Muscle of leg (tissue), 11 donors: ENCODE results near the gene RBM33. TPM values are rescaled to one million over a fixed set of nuclear protein-coding genes. Genes with fewer than 3 reads are reported as not detected.
"Not testable (repeated sequence)": the region's sequence is repeated elsewhere in the genome, so short reads cannot be mapped to it uniquely, and the experiment has no call there.

ENCODE experiments used
- DNase-seq: peaks from one replicate; pipeline ENCODE4 v3.0.0; 2013
- H3K27ac ChIP-seq: one replicate; pipeline ENCODE4 v1.5.1; 2013; ENCODE audit warnings: mild to moderate bottlenecking, low read length, control low read depth
- H3K27me3 ChIP-seq: one replicate; pipeline ENCODE4 v1.6.1; 2013; ENCODE audit warnings: low read length; ENCODE audit not compliant: control insufficient read depth, insufficient read depth
- H3K36me3 ChIP-seq: one replicate; pipeline ENCODE4 v1.6.1; 2013; ENCODE audit warnings: low read length; ENCODE audit not compliant: control insufficient read depth, insufficient read depth
- H3K4me1 ChIP-seq: one replicate; pipeline ENCODE4 v1.6.1; 2013; ENCODE audit warnings: low read length; ENCODE audit not compliant: control insufficient read depth, insufficient read depth
- H3K4me3 ChIP-seq: one replicate; pipeline ENCODE4 v1.5.1; 2013; ENCODE audit warnings: low read length, control low read depth
- H3K9me3 ChIP-seq: replicated peaks from 2 replicates; pipeline ENCODE4 v1.6.1; 2013; ENCODE audit warnings: low read depth, low read length; ENCODE audit not compliant: control insufficient read depth
- WGBS: methylation state at CpG from one replicate; pipeline ENCODE4 v1.1.5; 2013; ENCODE audit warnings: missing lambda C conversion rate; ENCODE audit not compliant: insufficient coverage; 5-methylcytosine and 5-hydroxymethylcytosine counted together
- polyA plus RNA-seq, 8 donors: library from polyadenylated mRNA; unstranded; fragments of 120-200 nt; gene quantifications; one replicate each; pipeline versions ENCODE4 v1.2.1 to v1.2.3, GENCODE V29; 2013; ENCODE audit warnings: inconsistent platforms in 1 of 8, low replicate concordance in 1 of 8; ENCODE audit not compliant: insufficient read length in 8 of 8, insufficient read depth in 1 of 8
- total RNA-seq: library from RNA; stranded (reverse); fragments of 120-200 nt; gene quantifications from one replicate; pipeline ENCODE4 v1.2.4, GENCODE V29; 2013

Gene RBM33
- total and polyA plus RNA-seq, 9 donors, result 18.3 to 46.2 (median 25.6) TPM

GRCh38 chr7:155680124-155680523, 35.7 kb downstream of the RBM33 start:
- H3K4me1 ChIP-seq, result no peaks in the 10 kb centered on the region
- no peak for DNase-seq
- no peak overlapping the region for H3K27ac ChIP-seq
- H3K9me3 ChIP-seq, result no peaks in the 10 kb centered on the region
- no peak overlapping the region for H3K4me3 ChIP-seq
- no peaks in the 10 kb centered on the region for H3K27me3 ChIP-seq
- peaks cover 17% of the 10 kb centered on the region for H3K36me3 ChIP-seq
- no CpG with 5 or more reads among the region's 3 CpGs for WGBS

GRCh38 chr7:155680864-155681263, 36.4 kb downstream of the RBM33 start:
- Histone ChIP-seq H3K27me3 (no peaks in the 10 kb centered on the region), H3K36me3 (peaks cover 17% of the 10 kb centered on the region), H3K27ac (no peak overlapping the region), H3K9me3 (no peaks in the 10 kb centered on the region), H3K4me3 (no peak overlapping the region), H3K4me1 (no peaks in the 10 kb centered on the region)
- WGBS, result 100% methylated on average over 1 of the region's 2 CpGs
- no peak for DNase-seq

- H3K9me3 ChIP-seq, result no peaks in the 10 kb centered on the region
- H3K27me3 ChIP-seq, result no peaks in the 10 kb centered on the region
- DNase-seq, result no peak
- H3K36me3 ChIP-seq, result peaks cover 17% of the 10 kb centered on the region
- 80% methylated on average over 2 of the region's 5 CpGs for WGBS
- no peak overlapping the region for H3K4me3 ChIP-seq
- H3K4me1 ChIP-seq, result no peaks in the 10 kb centered on the region
- no peak overlapping the region for H3K27ac ChIP-seq
Measured at GRCh38 chr7:155681663-155682062, 37.2 kb downstream of the RBM33 start.

GRCh38 chr7:155682484-155682883, 38.0 kb downstream of the RBM33 start:
- Histone ChIP-seq H3K27ac (no peak overlapping the region), H3K36me3 (peaks cover 17% of the 10 kb centered on the region), H3K4me3 (no peak overlapping the region), H3K9me3 (no peaks in the 10 kb centered on the region), H3K27me3 (no peaks in the 10 kb centered on the region), H3K4me1 (no peaks in the 10 kb centered on the region)
- WGBS, result 97% methylated on average over 3 of the region's 5 CpGs
- no peak for DNase-seq

- peaks cover 17% of the 10 kb centered on the region for H3K36me3 ChIP-seq
- no peaks in the 10 kb centered on the region for H3K4me1 ChIP-seq
- no peak overlapping the region for H3K27ac ChIP-seq
- no peaks in the 10 kb centered on the region for H3K27me3 ChIP-seq
- DNase-seq, result no peak
- 100% methylated on average over 1 of the region's 5 CpGs for whole genome bisulfite sequencing
- H3K4me3 ChIP-seq, result no peak overlapping the region
- H3K9me3 ChIP-seq, result peaks cover 2% of the 10 kb centered on the region
Measured at GRCh38 chr7:155683098-155683497, 38.6 kb downstream of the RBM33 start.

GRCh38 chr7:155683714-155684113, 39.3 kb downstream of the RBM33 start:
- H3K27ac ChIP-seq, result no peak overlapping the region
- no peak overlapping the region for H3K4me3 ChIP-seq
- H3K36me3 ChIP-seq, result peaks cover 17% of the 10 kb centered on the region
- no peak for DNase-seq
- no peaks in the 10 kb centered on the region for H3K4me1 ChIP-seq
- 90% methylated on average over 3 of the region's 4 CpGs for WGBS
- no peaks in the 10 kb centered on the region for H3K27me3 ChIP-seq
- peaks cover 2% of the 10 kb centered on the region for H3K9me3 ChIP-seq

- Histone ChIP-seq H3K4me3 (no peak overlapping the region), H3K9me3 (peaks cover 2% of the 10 kb centered on the region), H3K27ac (no peak overlapping the region), H3K27me3 (no peaks in the 10 kb centered on the region), H3K4me1 (no peaks in the 10 kb centered on the region), H3K36me3 (peaks cover 11% of the 10 kb centered on the region)
- WGBS, result no CpG with 5 or more reads among the region's 5 CpGs
- DNase-seq, result no peak
Measured at GRCh38 chr7:155684543-155684942, 40.1 kb downstream of the RBM33 start.

GRCh38 chr7:155685070-155685790, 40.8 kb downstream of the RBM33 start:
- H3K9me3 ChIP-seq, result peaks cover 2% of the 10 kb centered on the region
- H3K36me3 ChIP-seq, result peaks cover 11% of the 10 kb centered on the region
- WGBS, result 83% methylated on average over 11 of the region's 12 CpGs
- H3K4me1 ChIP-seq, result no peaks in the 10 kb centered on the region
- H3K27me3 ChIP-seq, result no peaks in the 10 kb centered on the region
- H3K27ac ChIP-seq, result no peak overlapping the region
- no peak for DNase-seq
- H3K4me3 ChIP-seq, result no peak overlapping the region

- Histone ChIP-seq H3K27me3 (no peaks in the 10 kb centered on the region), H3K4me1 (no peaks in the 10 kb centered on the region), H3K9me3 (peaks cover 2% of the 10 kb centered on the region), H3K27ac (no peak overlapping the region), H3K36me3 (peaks cover 9% of the 10 kb centered on the region), H3K4me3 (no peak overlapping the region)
- no CpG with 5 or more reads among the region's 2 CpGs for WGBS
- DNase-seq, result no peak
Measured at GRCh38 chr7:155685791-155686160, 41.3 kb downstream of the RBM33 start.

- not testable (repeated sequence) for H3K4me3 ChIP-seq, H3K27me3 ChIP-seq, H3K4me1 ChIP-seq, DNase-seq, H3K9me3 ChIP-seq, H3K27ac ChIP-seq, H3K36me3 ChIP-seq
- WGBS, result no CpG with 5 or more reads among the region's 2 CpGs
Measured at GRCh38 chr7:155686620-155687324, 42.3 kb downstream of the RBM33 start.
